GM12892 (cell line): ENCODE results near the gene GRM7.

Experiments used
- POLR2A ChIP-seq: IDR thresholded peaks from 2 replicates; pipeline ENCODE4 v1.6.1; 2011; ENCODE audit warnings: low read depth, low read length, control low read depth
- POLR2AphosphoS5 ChIP-seq: IDR thresholded peaks from 2 replicates; pipeline ENCODE4 v1.6.1; 2011; ENCODE audit warnings: low read depth, low read length, control low read depth
- TAF1 ChIP-seq: IDR thresholded peaks from 2 replicates; pipeline ENCODE4 v1.6.1; 2011; ENCODE audit warnings: low read depth, mild to moderate bottlenecking, control low read depth, low read length, borderline replicate concordance

GRCh38 chr3:7615043-7615442 lies 754.1 kb downstream of the GRM7 start:
- no peak for TF ChIP-seq POLR2AphosphoS5
- no peak for TF ChIP-seq POLR2A
- TF ChIP-seq TAF1, result no peak
